K562 (cell line): ENCODE measurements around the gene KNG1.

Experiments
- KAT8 ChIP-seq: fragments of 450-650 bp; IDR thresholded peaks from 2 replicates; pipeline ENCODE4 v1.6.1; 2016; ENCODE audit warnings: low read depth, mild to moderate bottlenecking
- KDM1A ChIP-seq, 2 experiments: fragments of 450-650 bp; IDR thresholded peaks; 2 replicates each; pipeline ENCODE4 v1.6.1; 2016; ENCODE audit warnings: mild to moderate bottlenecking in 2 of 2
- NR2C2 ChIP-seq, 2 experiments: fragments of 200-800 bp in 1 of 2; sonication (Bioruptor generic) in 1 of 2; sonication (generic) in 1 of 2; formaldehyde crosslinking in 1 of 2; IDR thresholded peaks; 2 replicates each; pipeline versions ENCODE4 v1.6.1 to v1.8.0; 2016 to 2022; ENCODE audit warnings: mild to moderate bottlenecking in 1 of 2, missing compliant biosample characterization in 1 of 2, missing genetic modification characterization in 1 of 2, missing genetic modification reagents in 1 of 2
- POLR2A ChIP-seq: fragments of 450-650 bp; conservative IDR thresholded peaks from 2 replicates; pipeline ENCODE4 v1.6.1; 2016
- SMC3 ChIP-seq: conservative IDR thresholded peaks from 2 replicates; pipeline ENCODE4 v1.6.1; 2011; ENCODE audit warnings: low read depth, low read length, improper control_type of control experiment; ENCODE audit not compliant: insufficient read depth
- SNRNP70 ChIP-seq: fragments of 200-400 bp; formaldehyde crosslinking; optimal IDR thresholded peaks from 2 replicates; pipeline ENCODE3; 2017; ENCODE audit warnings: low read depth, low read length
- ZNF717 ChIP-seq: fragments of 250-450 bp; sonication (Bioruptor Pico); IDR thresholded peaks from 2 replicates; pipeline ENCODE4 v1.5.0; 2021
- TF ChIP-seq, protein P1 (sequence below), 3 experiments: IDR thresholded peaks in 2 of 3; conservative IDR thresholded peaks in 1 of 3; 2 replicates each; pipeline ENCODE4 v1.5.1; 2011 to 2012; ENCODE audit warnings: low read length in 3 of 3, mild to moderate bottlenecking in 3 of 3, control low read depth in 2 of 3, improper control_type of control experiment in 1 of 3, inconsistent platforms in 1 of 3, low read depth in 1 of 3, mixed read lengths in 1 of 3, moderate library complexity in 1 of 3; ENCODE audit not compliant: insufficient read depth in 2 of 3
- TF ChIP-seq, protein P2 (sequence below), 2 experiments: fragments of 450-650 bp in 1 of 2; sonication (generic) in 1 of 2; formaldehyde crosslinking in 1 of 2; IDR thresholded peaks in 1 of 2; conservative IDR thresholded peaks in 1 of 2; 2 replicates each; pipeline versions ENCODE4 v1.6.1 to v1.8.1; 2016 to 2023; ENCODE audit warnings: mild to moderate bottlenecking in 2 of 2, moderate library complexity in 2 of 2, inconsistent platforms in 1 of 2, missing genetic modification reagents in 1 of 2
- TF ChIP-seq, protein P3 (sequence below), 2 experiments: fragments of 450-650 bp; formaldehyde crosslinking in 1 of 2; IDR thresholded peaks; 2 replicates each; pipeline versions ENCODE4 v1.4.0 to v1.6.1; 2014 to 2020; ENCODE audit warnings: mild to moderate bottlenecking in 2 of 2, borderline replicate concordance in 1 of 2, low read depth in 1 of 2
- TF ChIP-seq, protein P4 (sequence below): fragments of 250-450 bp; sonication (Bioruptor Pico); IDR thresholded peaks from 2 replicates; pipeline ENCODE4 v1.4.0; 2020; ENCODE audit warnings: borderline replicate concordance
- TF ChIP-seq, protein P5 (sequence below): sonication (generic); formaldehyde crosslinking; IDR thresholded peaks from 2 replicates; pipeline ENCODE4 v1.5.0; 2020; ENCODE audit warnings: missing genetic modification reagents

DNA sequence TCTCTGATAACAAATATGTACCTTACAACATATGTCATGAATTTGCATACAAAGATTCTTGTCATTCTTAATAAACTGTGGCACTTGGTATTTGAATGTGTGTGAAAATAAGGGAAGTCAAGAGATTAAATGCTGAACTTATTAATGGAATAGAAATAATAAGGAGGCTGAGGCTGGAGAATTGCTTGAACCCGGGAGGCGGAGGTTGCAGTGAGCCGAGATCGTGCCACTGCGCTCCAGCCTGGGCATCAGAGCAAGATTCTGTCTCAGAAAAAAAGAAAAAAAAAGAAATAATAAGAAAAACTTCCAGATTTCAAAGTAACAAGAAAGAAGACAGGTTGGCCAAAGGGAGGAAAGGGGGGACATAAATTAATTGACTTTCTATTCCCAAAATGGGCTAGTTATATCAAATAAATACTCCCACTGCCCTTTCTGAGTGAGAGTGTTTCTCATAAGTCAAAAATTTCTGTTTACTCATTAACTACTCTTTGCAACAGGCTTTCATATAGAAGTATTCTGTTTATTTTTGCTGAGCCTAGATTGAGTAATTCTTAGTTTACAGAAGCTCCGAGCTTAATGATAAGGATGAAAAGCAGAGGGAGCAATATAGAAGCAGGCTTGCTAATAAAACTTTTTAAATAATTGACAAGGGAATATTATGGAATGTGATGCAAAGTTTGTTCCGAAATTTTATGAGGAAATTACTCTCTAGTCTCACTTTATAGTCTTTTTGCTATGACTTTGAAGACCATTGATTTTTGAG is 25.6 kb downstream of the KNG1 start:
- TF ChIP-seq NR2C2 (CRISPR knock-in tag; IDR thresholded peaks at IDR 0.05) = no peak
- TF ChIP-seq NR2C2 (tag; IDR thresholded peaks at IDR 0.05) = no peak
- TF ChIP-seq KAT8 = no peak
- TF ChIP-seq, protein P1, sequence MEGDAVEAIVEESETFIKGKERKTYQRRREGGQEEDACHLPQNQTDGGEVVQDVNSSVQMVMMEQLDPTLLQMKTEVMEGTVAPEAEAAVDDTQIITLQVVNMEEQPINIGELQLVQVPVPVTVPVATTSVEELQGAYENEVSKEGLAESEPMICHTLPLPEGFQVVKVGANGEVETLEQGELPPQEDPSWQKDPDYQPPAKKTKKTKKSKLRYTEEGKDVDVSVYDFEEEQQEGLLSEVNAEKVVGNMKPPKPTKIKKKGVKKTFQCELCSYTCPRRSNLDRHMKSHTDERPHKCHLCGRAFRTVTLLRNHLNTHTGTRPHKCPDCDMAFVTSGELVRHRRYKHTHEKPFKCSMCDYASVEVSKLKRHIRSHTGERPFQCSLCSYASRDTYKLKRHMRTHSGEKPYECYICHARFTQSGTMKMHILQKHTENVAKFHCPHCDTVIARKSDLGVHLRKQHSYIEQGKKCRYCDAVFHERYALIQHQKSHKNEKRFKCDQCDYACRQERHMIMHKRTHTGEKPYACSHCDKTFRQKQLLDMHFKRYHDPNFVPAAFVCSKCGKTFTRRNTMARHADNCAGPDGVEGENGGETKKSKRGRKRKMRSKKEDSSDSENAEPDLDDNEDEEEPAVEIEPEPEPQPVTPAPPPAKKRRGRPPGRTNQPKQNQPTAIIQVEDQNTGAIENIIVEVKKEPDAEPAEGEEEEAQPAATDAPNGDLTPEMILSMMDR (IDR thresholded peaks at IDR 0.05 in 2 of 3, conservative IDR thresholded peaks at IDR 0.05 in 1 of 3; ENCODE audit: insufficient read depth in 2 of 3, low read depth in 1 of 3, low read length in 3 of 3) = no peak
- TF ChIP-seq, protein P2, sequence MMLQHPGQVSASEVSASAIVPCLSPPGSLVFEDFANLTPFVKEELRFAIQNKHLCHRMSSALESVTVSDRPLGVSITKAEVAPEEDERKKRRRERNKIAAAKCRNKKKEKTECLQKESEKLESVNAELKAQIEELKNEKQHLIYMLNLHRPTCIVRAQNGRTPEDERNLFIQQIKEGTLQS (IDR thresholded peaks at IDR 0.05) = no peak
- TF ChIP-seq, protein P2 (CRISPR knock-in tag; conservative IDR thresholded peaks at IDR 0.05) = no peak
- no peak for TF ChIP-seq SMC3
- no peak for TF ChIP-seq POLR2A
- TF ChIP-seq ZNF717 = no peak
- TF ChIP-seq, protein P3, sequence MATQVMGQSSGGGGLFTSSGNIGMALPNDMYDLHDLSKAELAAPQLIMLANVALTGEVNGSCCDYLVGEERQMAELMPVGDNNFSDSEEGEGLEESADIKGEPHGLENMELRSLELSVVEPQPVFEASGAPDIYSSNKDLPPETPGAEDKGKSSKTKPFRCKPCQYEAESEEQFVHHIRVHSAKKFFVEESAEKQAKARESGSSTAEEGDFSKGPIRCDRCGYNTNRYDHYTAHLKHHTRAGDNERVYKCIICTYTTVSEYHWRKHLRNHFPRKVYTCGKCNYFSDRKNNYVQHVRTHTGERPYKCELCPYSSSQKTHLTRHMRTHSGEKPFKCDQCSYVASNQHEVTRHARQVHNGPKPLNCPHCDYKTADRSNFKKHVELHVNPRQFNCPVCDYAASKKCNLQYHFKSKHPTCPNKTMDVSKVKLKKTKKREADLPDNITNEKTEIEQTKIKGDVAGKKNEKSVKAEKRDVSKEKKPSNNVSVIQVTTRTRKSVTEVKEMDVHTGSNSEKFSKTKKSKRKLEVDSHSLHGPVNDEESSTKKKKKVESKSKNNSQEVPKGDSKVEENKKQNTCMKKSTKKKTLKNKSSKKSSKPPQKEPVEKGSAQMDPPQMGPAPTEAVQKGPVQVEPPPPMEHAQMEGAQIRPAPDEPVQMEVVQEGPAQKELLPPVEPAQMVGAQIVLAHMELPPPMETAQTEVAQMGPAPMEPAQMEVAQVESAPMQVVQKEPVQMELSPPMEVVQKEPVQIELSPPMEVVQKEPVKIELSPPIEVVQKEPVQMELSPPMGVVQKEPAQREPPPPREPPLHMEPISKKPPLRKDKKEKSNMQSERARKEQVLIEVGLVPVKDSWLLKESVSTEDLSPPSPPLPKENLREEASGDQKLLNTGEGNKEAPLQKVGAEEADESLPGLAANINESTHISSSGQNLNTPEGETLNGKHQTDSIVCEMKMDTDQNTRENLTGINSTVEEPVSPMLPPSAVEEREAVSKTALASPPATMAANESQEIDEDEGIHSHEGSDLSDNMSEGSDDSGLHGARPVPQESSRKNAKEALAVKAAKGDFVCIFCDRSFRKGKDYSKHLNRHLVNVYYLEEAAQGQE (IDR thresholded peaks at IDR 0.05; ENCODE audit: borderline replicate concordance) = no peak
- TF ChIP-seq, protein P3 (CRISPR knock-in tag; IDR thresholded peaks at IDR 0.05; ENCODE audit: low read depth) = no peak
- TF ChIP-seq SNRNP70 = no peak
- TF ChIP-seq, protein P4, sequence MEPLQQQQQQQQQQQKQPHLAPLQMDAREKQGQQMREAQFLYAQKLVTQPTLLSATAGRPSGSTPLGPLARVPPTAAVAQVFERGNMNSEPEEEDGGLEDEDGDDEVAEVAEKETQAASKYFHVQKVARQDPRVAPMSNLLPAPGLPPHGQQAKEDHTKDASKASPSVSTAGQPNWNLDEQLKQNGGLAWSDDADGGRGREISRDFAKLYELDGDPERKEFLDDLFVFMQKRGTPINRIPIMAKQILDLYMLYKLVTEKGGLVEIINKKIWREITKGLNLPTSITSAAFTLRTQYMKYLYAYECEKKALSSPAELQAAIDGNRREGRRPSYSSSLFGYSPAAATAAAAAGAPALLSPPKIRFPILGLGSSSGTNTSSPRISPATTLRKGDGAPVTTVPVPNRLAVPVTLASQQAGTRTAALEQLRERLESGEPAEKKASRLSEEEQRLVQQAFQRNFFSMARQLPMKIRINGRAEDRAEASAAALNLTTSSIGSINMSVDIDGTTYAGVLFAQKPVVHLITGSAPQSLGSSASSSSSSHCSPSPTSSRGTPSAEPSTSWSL (CRISPR knock-in tag) = no peak
- no peak for TF ChIP-seq KDM1A (IDR thresholded peaks at IDR 0.05)
- TF ChIP-seq, protein P5, sequence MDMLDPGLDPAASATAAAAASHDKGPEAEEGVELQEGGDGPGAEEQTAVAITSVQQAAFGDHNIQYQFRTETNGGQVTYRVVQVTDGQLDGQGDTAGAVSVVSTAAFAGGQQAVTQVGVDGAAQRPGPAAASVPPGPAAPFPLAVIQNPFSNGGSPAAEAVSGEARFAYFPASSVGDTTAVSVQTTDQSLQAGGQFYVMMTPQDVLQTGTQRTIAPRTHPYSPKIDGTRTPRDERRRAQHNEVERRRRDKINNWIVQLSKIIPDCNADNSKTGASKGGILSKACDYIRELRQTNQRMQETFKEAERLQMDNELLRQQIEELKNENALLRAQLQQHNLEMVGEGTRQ (CRISPR knock-in tag) = no peak
